ENCODE data around the gene TTC34.
"Not testable (repeated sequence)": the region's sequence is repeated elsewhere in the genome, so short reads cannot be mapped to it uniquely, and the experiment has no call there.

TTC34 gene

GRCh38 chr1:2687638-2688335, 113.7 kb downstream of the TTC34 start:
- not testable (repeated sequence) for H3K27ac ChIP-seq (ENCODE audit: low read length); H3K27me3 ChIP-seq (ENCODE audit: control insufficient read depth, insufficient read depth, low read length); H3K4me3 ChIP-seq (ENCODE audit: low read length); DNase-seq (ENCODE audit: low read depth, low spot score); H3K36me3 ChIP-seq (ENCODE audit: control insufficient read depth, insufficient read depth, low read length); H3K9me3 ChIP-seq (ENCODE audit: control insufficient read depth, insufficient read depth, low read length); H3K4me1 ChIP-seq (ENCODE audit: control insufficient read depth, insufficient read depth, low read length)
- no CpG with 5 or more reads among the region's 17 CpGs for WGBS (ENCODE audit: insufficient coverage, insufficient read length)

DNA sequence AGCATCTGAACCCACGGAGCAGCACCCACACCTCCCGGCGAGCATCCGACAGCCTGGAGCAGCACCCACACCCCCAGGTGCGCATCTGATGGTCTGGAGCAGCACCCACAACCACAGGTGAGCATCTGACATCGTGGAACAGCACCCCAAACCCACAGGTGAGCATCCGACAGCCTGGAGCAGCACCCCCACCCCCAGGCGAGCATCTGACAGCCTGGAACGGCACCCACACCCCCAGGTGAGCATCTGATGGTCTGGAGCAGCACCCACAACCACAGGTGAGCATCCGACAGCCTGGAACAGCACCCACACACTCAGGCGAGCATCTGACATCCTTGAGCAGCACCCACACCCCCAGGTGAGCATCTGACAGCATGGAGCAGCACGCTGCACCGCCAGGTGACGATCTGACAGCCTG, 114.3 kb downstream of the TTC34 start:
- not testable (repeated sequence) for H3K4me3 ChIP-seq (ENCODE audit: low read length); DNase-seq (ENCODE audit: low read depth, low spot score); H3K36me3 ChIP-seq (ENCODE audit: control insufficient read depth, insufficient read depth, low read length); H3K9me3 ChIP-seq (ENCODE audit: control insufficient read depth, insufficient read depth, low read length); H3K27me3 ChIP-seq (ENCODE audit: control insufficient read depth, insufficient read depth, low read length); H3K4me1 ChIP-seq (ENCODE audit: control insufficient read depth, insufficient read depth, low read length); H3K27ac ChIP-seq (ENCODE audit: low read length)
- no CpG with 5 or more reads among the region's 14 CpGs for WGBS (ENCODE audit: insufficient coverage, insufficient read length)

GRCh38 chr1:2686091-2686863, 115.2 kb downstream of the TTC34 start:
- not testable (repeated sequence) for H3K27ac ChIP-seq (ENCODE audit: low read length); H3K4me1 ChIP-seq (ENCODE audit: control insufficient read depth, insufficient read depth, low read length); DNase-seq (ENCODE audit: low read depth, low spot score); H3K9me3 ChIP-seq (ENCODE audit: control insufficient read depth, insufficient read depth, low read length); H3K27me3 ChIP-seq (ENCODE audit: control insufficient read depth, insufficient read depth, low read length); H3K4me3 ChIP-seq (ENCODE audit: low read length); H3K36me3 ChIP-seq (ENCODE audit: control insufficient read depth, insufficient read depth, low read length)
- WGBS (ENCODE audit: insufficient coverage, insufficient read length), result no CpG with 5 or more reads among the region's 23 CpGs

- WGBS (ENCODE audit: insufficient coverage, insufficient read length), result no CpG with 5 or more reads among the region's 8 CpGs
- not testable (repeated sequence) for H3K4me3 ChIP-seq (ENCODE audit: low read length); H3K9me3 ChIP-seq (ENCODE audit: control insufficient read depth, insufficient read depth, low read length); DNase-seq (ENCODE audit: low read depth, low spot score); H3K27me3 ChIP-seq (ENCODE audit: control insufficient read depth, insufficient read depth, low read length); H3K27ac ChIP-seq (ENCODE audit: low read length); H3K36me3 ChIP-seq (ENCODE audit: control insufficient read depth, insufficient read depth, low read length); H3K4me1 ChIP-seq (ENCODE audit: control insufficient read depth, insufficient read depth, low read length)
Observed at GRCh38 chr1:2685671-2686070, 115.8 kb downstream of the TTC34 start.

DNA sequence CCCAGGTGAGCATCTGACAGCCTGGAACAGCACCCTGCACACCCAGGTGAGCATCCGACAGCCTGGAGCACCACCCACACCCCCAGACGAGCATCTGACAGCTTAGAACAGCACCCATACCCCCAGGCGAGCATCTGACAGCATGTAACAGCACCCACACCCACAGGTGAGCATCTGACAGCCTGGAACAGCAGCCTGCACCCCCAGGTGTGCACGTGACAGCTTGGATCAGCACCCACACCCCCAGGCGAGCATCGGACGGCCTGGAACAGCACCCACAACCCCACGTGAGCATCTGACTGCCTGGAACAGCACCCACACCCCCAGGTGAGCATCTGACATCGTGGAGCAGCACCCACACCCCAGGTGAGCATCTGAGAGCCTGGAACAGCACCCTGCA, 116.6 kb downstream of the TTC34 start:
- H3K36me3 ChIP-seq (ENCODE audit: control insufficient read depth, insufficient read depth, low read length); H3K27me3 ChIP-seq (ENCODE audit: control insufficient read depth, insufficient read depth, low read length); H3K27ac ChIP-seq (ENCODE audit: low read length); H3K4me1 ChIP-seq (ENCODE audit: control insufficient read depth, insufficient read depth, low read length); H3K4me3 ChIP-seq (ENCODE audit: low read length); H3K9me3 ChIP-seq (ENCODE audit: control insufficient read depth, insufficient read depth, low read length); DNase-seq (ENCODE audit: low read depth, low spot score): not testable (repeated sequence)
- no CpG with 5 or more reads among the region's 9 CpGs for WGBS (ENCODE audit: insufficient coverage, insufficient read length)

GRCh38 chr1:2684000-2684399, 117.5 kb downstream of the TTC34 start:
- no CpG with 5 or more reads among the region's 7 CpGs for WGBS (ENCODE audit: insufficient coverage, insufficient read length)
- not testable (repeated sequence) for H3K27ac ChIP-seq (ENCODE audit: low read length); H3K36me3 ChIP-seq (ENCODE audit: control insufficient read depth, insufficient read depth, low read length); H3K9me3 ChIP-seq (ENCODE audit: control insufficient read depth, insufficient read depth, low read length); DNase-seq (ENCODE audit: low read depth, low spot score); H3K4me3 ChIP-seq (ENCODE audit: low read length); H3K4me1 ChIP-seq (ENCODE audit: control insufficient read depth, insufficient read depth, low read length); H3K27me3 ChIP-seq (ENCODE audit: control insufficient read depth, insufficient read depth, low read length)

- H3K27me3 ChIP-seq (ENCODE audit: control insufficient read depth, insufficient read depth, low read length); H3K9me3 ChIP-seq (ENCODE audit: control insufficient read depth, insufficient read depth, low read length); DNase-seq (ENCODE audit: low read depth, low spot score); H3K36me3 ChIP-seq (ENCODE audit: control insufficient read depth, insufficient read depth, low read length); H3K4me3 ChIP-seq (ENCODE audit: low read length); H3K27ac ChIP-seq (ENCODE audit: low read length); H3K4me1 ChIP-seq (ENCODE audit: control insufficient read depth, insufficient read depth, low read length): not testable (repeated sequence)
- no CpG with 5 or more reads among the region's 9 CpGs for WGBS (ENCODE audit: insufficient coverage, insufficient read length)
Observed at GRCh38 chr1:2683321-2683741, 118.2 kb downstream of the TTC34 start.

GRCh38 chr1:2682879-2683278, 118.6 kb downstream of the TTC34 start:
- H3K4me3 ChIP-seq (ENCODE audit: low read length); H3K27me3 ChIP-seq (ENCODE audit: control insufficient read depth, insufficient read depth, low read length); H3K9me3 ChIP-seq (ENCODE audit: control insufficient read depth, insufficient read depth, low read length); H3K36me3 ChIP-seq (ENCODE audit: control insufficient read depth, insufficient read depth, low read length); H3K4me1 ChIP-seq (ENCODE audit: control insufficient read depth, insufficient read depth, low read length); DNase-seq (ENCODE audit: low read depth, low spot score); H3K27ac ChIP-seq (ENCODE audit: low read length): not testable (repeated sequence)
- no CpG with 5 or more reads among the region's 11 CpGs for WGBS (ENCODE audit: insufficient coverage, insufficient read length)

DNA sequence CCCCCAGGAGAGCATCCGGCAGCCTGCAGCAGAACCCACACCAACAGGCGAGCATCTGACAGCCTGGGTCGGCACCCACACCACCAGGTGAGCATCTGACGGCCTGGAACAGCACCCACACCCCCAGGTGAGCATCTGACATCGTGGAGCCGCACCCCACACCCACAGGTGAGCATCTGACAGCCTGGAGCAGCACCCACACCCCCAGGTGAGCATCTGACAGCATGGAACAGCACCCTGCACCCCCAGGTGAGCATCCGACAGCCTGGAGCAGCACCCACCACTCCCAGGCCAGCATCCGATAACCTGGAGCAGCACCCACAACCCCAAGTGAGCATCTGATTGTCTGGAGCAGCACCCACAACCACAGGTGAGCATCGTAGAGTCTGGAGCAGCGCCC, 124.8 kb downstream of the TTC34 start:
- H3K9me3 ChIP-seq (ENCODE audit: control insufficient read depth, insufficient read depth, low read length); H3K27me3 ChIP-seq (ENCODE audit: control insufficient read depth, insufficient read depth, low read length); H3K4me1 ChIP-seq (ENCODE audit: control insufficient read depth, insufficient read depth, low read length); H3K4me3 ChIP-seq (ENCODE audit: low read length); H3K36me3 ChIP-seq (ENCODE audit: control insufficient read depth, insufficient read depth, low read length); H3K27ac ChIP-seq (ENCODE audit: low read length); DNase-seq (ENCODE audit: low read depth, low spot score): not testable (repeated sequence)
- WGBS (ENCODE audit: insufficient coverage, insufficient read length), result no CpG with 5 or more reads among the region's 10 CpGs

DNA sequence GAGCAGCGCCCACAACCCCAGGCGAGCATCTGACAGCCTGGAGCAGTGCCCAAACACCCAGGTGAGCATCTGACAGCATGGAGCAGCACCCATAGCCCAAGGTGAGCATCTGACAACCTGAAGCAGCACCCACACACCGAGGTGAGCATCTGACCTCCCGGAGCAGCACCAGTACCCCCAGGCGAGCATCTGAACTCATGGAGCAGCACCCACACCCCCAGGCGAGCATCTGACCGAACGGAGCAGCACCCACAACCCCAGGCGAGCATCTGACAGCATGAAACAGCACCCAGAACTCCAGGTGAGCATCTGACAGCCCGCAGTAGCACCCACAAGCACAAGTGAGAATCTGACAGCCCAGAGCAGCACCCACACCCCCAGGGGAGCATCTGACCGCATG, 129.8 kb downstream of the TTC34 start:
- H3K4me3 ChIP-seq (ENCODE audit: low read length); H3K36me3 ChIP-seq (ENCODE audit: control insufficient read depth, insufficient read depth, low read length); H3K9me3 ChIP-seq (ENCODE audit: control insufficient read depth, insufficient read depth, low read length); DNase-seq (ENCODE audit: low read depth, low spot score); H3K27me3 ChIP-seq (ENCODE audit: control insufficient read depth, insufficient read depth, low read length); H3K27ac ChIP-seq (ENCODE audit: low read length); H3K4me1 ChIP-seq (ENCODE audit: control insufficient read depth, insufficient read depth, low read length): not testable (repeated sequence)
- WGBS (ENCODE audit: insufficient coverage, insufficient read length), result no CpG with 5 or more reads among the region's 11 CpGs

DNA sequence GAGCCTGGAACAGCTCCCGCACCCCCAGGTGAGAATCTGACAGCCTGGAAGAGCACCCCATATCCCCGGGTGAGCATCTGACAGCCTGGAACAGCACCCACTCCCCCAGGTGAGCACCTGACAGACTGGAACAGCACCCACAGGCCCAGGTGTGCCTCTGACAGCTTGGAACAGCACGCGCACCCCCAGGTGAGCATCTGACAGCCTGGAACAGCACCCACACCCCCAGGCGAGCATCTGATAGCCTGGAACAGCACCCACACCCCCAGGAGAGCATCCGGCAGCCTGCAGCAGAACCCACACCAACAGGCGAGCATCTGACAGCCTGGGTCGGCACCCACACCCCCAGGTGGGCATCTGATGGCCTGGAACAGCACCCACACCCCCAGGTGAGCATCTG, 141.7 kb downstream of the TTC34 start:
- H3K36me3 ChIP-seq (ENCODE audit: control insufficient read depth, insufficient read depth, low read length); H3K4me3 ChIP-seq (ENCODE audit: low read length); H3K27me3 ChIP-seq (ENCODE audit: control insufficient read depth, insufficient read depth, low read length); H3K4me1 ChIP-seq (ENCODE audit: control insufficient read depth, insufficient read depth, low read length); DNase-seq (ENCODE audit: low read depth, low spot score); H3K27ac ChIP-seq (ENCODE audit: low read length): not testable (repeated sequence)
- peaks cover 10% of the 10 kb centered on the region for H3K9me3 ChIP-seq (ENCODE audit: control insufficient read depth, insufficient read depth, low read length)
- no CpG with 5 or more reads among the region's 8 CpGs for WGBS (ENCODE audit: insufficient coverage, insufficient read length)
